Astrocyte (in vitro differentiated cells and primary cell): ENCODE data around the gene TRIP10. TPM values are rescaled to one million over a fixed set of nuclear protein-coding genes. Genes with fewer than 3 reads are reported as not detected.

Experiments
- DNase-seq: peaks from one replicate; pipeline ENCODE4 v3.0.0-alpha.2; 2010; ENCODE audit warnings: low read depth
- FAIRE-seq: peaks from 2 replicates; lab custom pipeline; 2011; peaks lifted over from hg19 to GRCh38; lab: Jason Lieb, UNC
- H2AFZ ChIP-seq: 2 replicates; pipeline ENCODE4 v1.6.0; 2012; ENCODE audit warnings: low read depth, low read length, inconsistent platforms
- H3K27ac ChIP-seq: 2 replicates; pipeline ENCODE4 v1.5.1; 2011; ENCODE audit warnings: low read depth, low read length, inconsistent platforms
- H3K27me3 ChIP-seq: 2 replicates; pipeline ENCODE4 v1.6.0; 2011; ENCODE audit warnings: low read length, inconsistent platforms; ENCODE audit not compliant: insufficient read depth
- H3K36me3 ChIP-seq: 2 replicates; pipeline ENCODE4 v1.5.1; 2011; ENCODE audit warnings: low read length, inconsistent platforms; ENCODE audit not compliant: insufficient read depth
- H3K4me1 ChIP-seq: 2 replicates; pipeline ENCODE4 v1.5.1; 2011; ENCODE audit warnings: low read length, inconsistent platforms; ENCODE audit not compliant: insufficient read depth
- H3K4me2 ChIP-seq: 2 replicates; pipeline ENCODE4 v1.6.0; 2012; ENCODE audit warnings: low read length, inconsistent platforms
- H3K4me3 ChIP-seq: 2 replicates; pipeline ENCODE4 v1.5.1; 2011; ENCODE audit warnings: low read depth, mild to moderate bottlenecking, low read length, inconsistent platforms; ENCODE audit not compliant: insufficient read depth
- H3K79me2 ChIP-seq: 2 replicates; pipeline ENCODE4 v1.6.0; 2012; ENCODE audit warnings: mild to moderate bottlenecking, low read length, inconsistent platforms; ENCODE audit not compliant: insufficient read depth
- H3K9ac ChIP-seq: 2 replicates; pipeline ENCODE4 v1.6.0; 2012; ENCODE audit warnings: mild to moderate bottlenecking, low read length, inconsistent platforms
- H3K9me3 ChIP-seq: 2 replicates; pipeline ENCODE4 v1.5.1; 2012; ENCODE audit warnings: low read depth, mild to moderate bottlenecking, low read length, inconsistent platforms; ENCODE audit not compliant: insufficient read depth
- H4K20me1 ChIP-seq: 2 replicates; pipeline ENCODE4 v1.6.0; 2012; ENCODE audit warnings: low read length, inconsistent platforms; ENCODE audit not compliant: insufficient read depth
- H3K27ac Mint-ChIP-seq: one replicate; pipeline ENCODE4 v1.8.0; 2021; ENCODE audit warnings: mild to moderate bottlenecking, mixed read lengths; ENCODE audit not compliant: unreplicated experiment
- H3K27me3 Mint-ChIP-seq: one replicate; pipeline ENCODE4 v1.8.0; 2021; ENCODE audit warnings: low read depth, mixed read lengths; ENCODE audit not compliant: unreplicated experiment
- H3K36me3 Mint-ChIP-seq: one replicate; pipeline ENCODE4 v1.8.0; 2021; ENCODE audit warnings: low read depth, mixed read lengths; ENCODE audit not compliant: unreplicated experiment
- H3K4me1 Mint-ChIP-seq: one replicate; pipeline ENCODE4 v1.8.0; 2021; ENCODE audit warnings: low read depth, mixed read lengths; ENCODE audit not compliant: unreplicated experiment
- H3K4me3 Mint-ChIP-seq: one replicate; pipeline ENCODE4 v1.8.0; 2021; ENCODE audit warnings: mild to moderate bottlenecking, moderate library complexity, mixed read lengths; ENCODE audit not compliant: unreplicated experiment
- H3K9me3 Mint-ChIP-seq: one replicate; pipeline ENCODE4 v1.8.0; 2021; ENCODE audit warnings: mild to moderate bottlenecking, mixed read lengths; ENCODE audit not compliant: unreplicated experiment
- CTCF ChIP-seq: IDR thresholded peaks from 2 replicates; pipeline ENCODE4 v1.5.1; 2011; ENCODE audit warnings: low read depth, mild to moderate bottlenecking, inconsistent platforms, low read length, moderate library complexity; ENCODE audit not compliant: insufficient read depth
- EZH2 ChIP-seq: IDR thresholded peaks from 2 replicates; pipeline ENCODE4 v1.6.1; 2012; ENCODE audit warnings: mild to moderate bottlenecking, low read length, inconsistent platforms; ENCODE audit not compliant: insufficient read depth
- total RNA-seq: library from RNA; stranded (reverse); gene quantifications from 2 replicates; pipeline ENCODE4 v1.2.1, GENCODE V29; 2021

TRIP10 gene
- total RNA-seq, 1 donor from 2014 or later, result 41.4 TPM

- H3K4me3 ChIP-seq, result no peak overlapping the region
Observed at GRCh38 chr19:6718111-6718740, 21.3 kb upstream of the TRIP10 start.

GRCh38 chr19:6718741-6719539 is 20.5 kb upstream of the TRIP10 start:
- Histone ChIP-seq H3K4me3 (no peak overlapping the region), H2AFZ (no peak overlapping the region), H3K27me3 (no peaks in the 10 kb centered on the region), H3K4me1 (no peaks in the 10 kb centered on the region), H3K9me3 (peaks cover 4% of the 10 kb centered on the region), H3K4me2 (no peak overlapping the region), H4K20me1 (no peaks in the 10 kb centered on the region), H3K36me3 (no peaks in the 10 kb centered on the region), H3K27ac (no peak overlapping the region), H3K9ac (no peak overlapping the region), H3K79me2 (no peaks in the 10 kb centered on the region)
- Mint-ChIP-seq H3K27me3 (peaks cover 8% of the 10 kb centered on the region), H3K4me1 (peaks cover 2% of the 10 kb centered on the region), H3K27ac (no peak overlapping the region), H3K9me3 (peaks cover 7% of the 10 kb centered on the region), H3K36me3 (no peaks in the 10 kb centered on the region), H3K4me3 (no peak overlapping the region)
- DNase-seq (no peak), FAIRE-seq (no peak)
- TF ChIP-seq CTCF (no peak), EZH2 (no peak)

More at GRCh38 chr19:6718111-6718740, 21.3 kb upstream of the TRIP10 start:
- Mint-ChIP-seq H3K4me1 (no peaks in the 10 kb centered on the region), H3K9me3 (peaks cover 7% of the 10 kb centered on the region), H3K36me3 (no peaks in the 10 kb centered on the region), H3K27ac (no peak overlapping the region), H3K4me3 (no peak overlapping the region), H3K27me3 (peaks cover 8% of the 10 kb centered on the region)
- H4K20me1 ChIP-seq, result no peaks in the 10 kb centered on the region
- TF ChIP-seq CTCF, result no peak
- TF ChIP-seq EZH2, result no peak
- DNase-seq (no peak), FAIRE-seq (no peak)
- H3K4me2 ChIP-seq, result no peak overlapping the region
- no peaks in the 10 kb centered on the region for H3K79me2 ChIP-seq
- H2AFZ ChIP-seq, result no peak overlapping the region
- no peak overlapping the region for H3K9ac ChIP-seq
- H3K27me3 ChIP-seq, result no peaks in the 10 kb centered on the region
- no peak overlapping the region for H3K27ac ChIP-seq
- no peaks in the 10 kb centered on the region for H3K4me1 ChIP-seq
- peaks cover 4% of the 10 kb centered on the region for H3K9me3 ChIP-seq
- no peaks in the 10 kb centered on the region for H3K36me3 ChIP-seq

- no peaks in the 10 kb centered on the region for H3K36me3 Mint-ChIP-seq
- no peak for TF ChIP-seq EZH2
- no peak for TF ChIP-seq CTCF
- FAIRE-seq, result no peak
- Histone ChIP-seq H3K4me2 (no peak overlapping the region), H3K36me3 (no peaks in the 10 kb centered on the region), H4K20me1 (no peaks in the 10 kb centered on the region), H3K4me3 (no peak overlapping the region), H2AFZ (no peak overlapping the region), H3K79me2 (no peaks in the 10 kb centered on the region), H3K27me3 (no peaks in the 10 kb centered on the region), H3K9ac (no peak overlapping the region), H3K27ac (no peak overlapping the region), H3K9me3 (peaks cover 4% of the 10 kb centered on the region), H3K4me1 (no peaks in the 10 kb centered on the region)
- DNase-seq, result no peak
- peaks cover 2% of the 10 kb centered on the region for H3K4me1 Mint-ChIP-seq
- H3K4me3 Mint-ChIP-seq, result no peak overlapping the region
- H3K9me3 Mint-ChIP-seq, result peaks cover 7% of the 10 kb centered on the region
- H3K27ac Mint-ChIP-seq, result no peak overlapping the region
- peaks cover 8% of the 10 kb centered on the region for H3K27me3 Mint-ChIP-seq
Observed at GRCh38 chr19:6719540-6719861, 20.0 kb upstream of the TRIP10 start.
